GM19035 (cell line): ENCODE data around the gene SLC7A11.

ENCODE experiments used
- ATAC-seq: cut with Tn5 transposase; IDR thresholded peaks from one replicate; pipeline ENCODE4 v1.9.1; 2021; ENCODE audit not compliant: unreplicated experiment

The SLC7A11 gene

DNA sequence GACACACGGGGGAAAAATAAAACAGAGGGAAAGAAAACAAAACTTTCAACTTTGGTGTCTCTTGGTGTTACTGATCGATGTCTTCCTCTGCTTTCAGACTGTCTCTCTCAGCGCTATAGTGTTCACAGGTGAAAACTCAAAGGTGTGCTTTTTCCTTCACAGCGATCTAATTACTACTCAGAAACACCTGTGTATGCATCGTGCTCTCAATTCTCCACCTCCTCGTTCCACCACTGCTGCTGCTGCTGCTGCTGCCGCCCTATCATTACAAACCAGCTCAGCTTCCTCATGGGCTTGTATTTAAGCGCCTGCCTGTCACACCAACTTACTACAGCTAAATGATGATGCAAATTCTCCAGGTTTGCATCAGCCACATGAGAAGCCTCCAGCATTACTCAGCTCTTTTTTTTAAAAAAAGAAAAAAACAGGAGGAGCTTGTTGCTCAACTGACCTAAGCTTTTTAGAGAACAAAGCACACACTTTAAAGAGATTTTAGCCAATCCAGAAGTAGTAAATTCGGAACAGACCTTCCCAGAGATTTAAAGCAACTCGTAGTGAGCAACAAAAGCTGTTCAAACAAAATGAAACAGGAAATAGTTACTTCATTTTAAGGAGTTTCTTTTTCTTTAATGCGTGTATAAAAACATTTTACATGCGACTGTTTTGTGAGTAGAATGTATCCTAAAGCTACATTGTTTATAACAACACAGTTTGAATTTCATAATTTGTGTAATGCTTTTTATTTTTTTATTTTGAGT is at the start of gene SLC7A11:
Gene SLC7A11, minus strand, starts transcription at position 274 of the 758 bp plus-strand sequence. CDS start 280 bp downstream, outside the sequence.
- ATAC-seq: peak; percentile 99

- no peak for ATAC-seq
These were observed 49.3 kb upstream of the SLC7A11 start for GRCh38 chr4:138291431-138291830.

DNA sequence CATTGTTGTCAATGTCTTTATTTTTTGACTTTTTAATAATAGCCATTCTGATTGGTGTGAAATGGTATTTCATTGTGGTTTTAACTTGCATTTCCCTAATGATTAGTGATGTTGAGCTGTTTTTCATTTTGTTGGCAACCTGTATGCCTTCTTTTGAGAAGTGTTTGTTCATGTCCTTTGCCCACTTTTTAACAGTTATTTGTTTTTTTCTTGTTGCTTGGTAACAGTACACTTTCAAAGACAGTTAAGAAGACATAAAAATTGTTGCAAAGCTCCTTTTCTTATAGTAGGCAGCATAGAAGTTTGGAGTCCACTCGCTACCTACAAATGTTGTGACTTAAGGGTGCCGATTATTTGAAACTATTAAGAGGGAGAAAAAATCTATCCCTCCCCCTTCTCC is 48.7 kb upstream of the SLC7A11 start:
- no peak for ATAC-seq

- ATAC-seq: no peak
These were observed 37.1 kb upstream of the SLC7A11 start for GRCh38 chr4:138279286-138279685.

GRCh38 chr4:138277133-138277532 is 35.0 kb upstream of the SLC7A11 start:
- no peak for ATAC-seq

DNA sequence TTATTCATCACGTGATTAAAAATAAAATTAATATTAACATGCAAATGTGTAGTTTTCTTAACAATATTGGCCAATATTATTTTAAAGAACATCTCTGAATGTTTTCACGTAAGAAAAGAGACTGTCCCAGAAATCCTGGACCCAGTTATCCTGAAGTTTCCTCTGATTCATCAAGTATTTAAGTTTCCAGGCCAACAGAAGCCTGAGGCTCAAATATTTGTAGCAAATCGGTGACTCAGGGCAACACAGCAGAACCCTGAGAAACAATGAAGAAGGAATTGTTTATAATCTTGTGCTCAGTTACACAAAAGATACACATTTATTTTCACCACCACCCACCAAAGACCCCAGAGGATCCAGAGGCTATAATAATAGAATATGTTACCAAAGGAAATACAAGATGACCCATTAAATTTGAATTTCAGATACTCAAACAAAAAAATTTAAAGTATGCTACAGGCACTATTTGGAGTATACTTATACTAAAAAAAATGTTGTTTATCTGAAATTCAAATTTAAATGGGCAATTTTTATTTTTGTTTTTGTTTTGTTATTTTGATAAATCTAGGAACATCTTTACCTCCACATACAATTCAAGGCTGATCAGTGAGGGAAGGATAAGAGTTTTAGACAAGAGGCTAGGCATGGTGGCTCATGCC is 33.9 kb upstream of the SLC7A11 start:
- ATAC-seq: no peak

GRCh38 chr4:138275216-138275615 is 33.1 kb upstream of the SLC7A11 start:
- no peak for ATAC-seq

DNA sequence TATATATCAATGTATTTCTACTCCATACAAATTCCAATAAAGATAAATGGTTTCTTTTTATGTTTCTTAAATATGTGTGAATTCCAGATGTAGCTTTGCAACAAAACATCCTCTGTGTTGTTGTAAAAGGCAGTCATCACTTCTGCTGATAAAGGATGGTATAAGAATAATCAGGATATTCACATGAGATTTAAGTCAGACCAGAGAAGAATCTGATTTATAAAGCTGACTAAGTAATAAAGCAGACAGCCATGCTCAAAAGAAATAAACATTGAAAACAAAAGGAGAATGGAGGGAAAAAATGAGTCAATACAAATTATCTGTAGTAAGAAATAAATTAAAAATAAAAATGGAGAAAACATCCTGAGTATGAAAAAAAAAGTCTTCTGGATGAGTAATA is 27.0 kb upstream of the SLC7A11 start:
- no peak for ATAC-seq

DNA sequence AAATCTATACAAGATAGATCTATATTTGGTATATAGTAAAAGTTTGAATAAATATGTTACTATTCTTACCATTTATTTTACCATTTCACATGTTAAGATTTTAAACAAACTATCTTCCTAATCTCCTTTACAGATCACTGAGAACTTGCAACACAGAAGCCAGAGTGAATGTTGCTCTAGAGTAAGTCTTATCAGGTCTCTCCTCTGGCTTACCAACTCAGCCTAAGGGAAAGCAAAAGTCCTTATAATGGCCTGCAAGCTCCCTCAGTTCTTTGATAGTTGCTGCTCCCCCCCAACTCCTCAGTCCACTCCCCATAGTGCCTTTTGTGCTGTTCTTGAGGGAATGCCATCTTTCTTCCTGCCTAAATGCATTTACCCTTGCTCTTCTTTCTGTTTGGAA is 25.7 kb upstream of the SLC7A11 start:
- no peak for ATAC-seq

DNA sequence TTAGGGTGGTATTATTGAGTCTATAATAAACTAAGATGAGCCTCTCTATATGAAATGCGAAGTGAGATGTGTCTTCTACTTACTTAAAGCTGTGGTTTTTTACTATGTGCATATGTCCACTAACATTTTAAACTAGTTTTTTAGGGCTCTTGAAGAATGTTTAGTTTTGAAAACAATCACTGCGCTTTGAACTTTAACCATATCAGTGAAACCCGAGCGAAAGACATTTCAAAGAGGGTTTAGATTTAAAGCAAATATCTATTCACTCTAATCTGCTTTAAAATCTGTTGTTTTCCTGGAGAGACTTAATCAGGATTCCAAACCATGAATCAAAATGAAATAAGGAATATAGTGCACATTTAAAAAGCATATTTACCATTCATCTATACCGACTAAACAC is 24.8 kb upstream of the SLC7A11 start:
- no peak for ATAC-seq

DNA sequence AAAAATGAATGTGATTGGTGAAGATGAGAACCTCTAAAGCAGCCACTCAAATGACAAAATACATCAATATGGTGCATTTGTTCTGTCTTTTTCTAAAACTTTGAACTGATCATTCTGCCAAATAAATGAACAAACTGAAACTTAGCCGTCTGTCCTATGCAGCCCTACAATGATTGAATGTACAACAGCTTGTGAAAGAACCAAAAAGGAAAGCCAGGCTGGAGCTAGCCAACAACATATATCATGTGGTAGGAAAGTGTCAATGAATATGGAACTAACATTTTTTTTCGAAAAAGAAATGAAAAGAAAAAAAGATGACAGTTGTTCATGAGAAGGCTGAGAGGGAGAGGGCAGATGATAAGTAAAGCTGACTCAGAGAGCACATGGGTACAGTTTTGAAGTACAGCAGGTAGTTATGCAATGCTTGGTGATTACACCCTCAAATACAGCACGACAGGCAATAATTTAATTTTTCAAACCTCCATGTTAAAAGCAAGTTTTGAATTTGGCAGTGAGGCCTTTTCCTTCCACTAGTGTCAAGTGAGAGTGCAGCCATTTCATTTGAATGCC is 21.2 kb upstream of the SLC7A11 start:
- ATAC-seq: no peak

- no peak for ATAC-seq
These were observed 20.3 kb upstream of the SLC7A11 start for GRCh38 chr4:138262469-138262868.

DNA sequence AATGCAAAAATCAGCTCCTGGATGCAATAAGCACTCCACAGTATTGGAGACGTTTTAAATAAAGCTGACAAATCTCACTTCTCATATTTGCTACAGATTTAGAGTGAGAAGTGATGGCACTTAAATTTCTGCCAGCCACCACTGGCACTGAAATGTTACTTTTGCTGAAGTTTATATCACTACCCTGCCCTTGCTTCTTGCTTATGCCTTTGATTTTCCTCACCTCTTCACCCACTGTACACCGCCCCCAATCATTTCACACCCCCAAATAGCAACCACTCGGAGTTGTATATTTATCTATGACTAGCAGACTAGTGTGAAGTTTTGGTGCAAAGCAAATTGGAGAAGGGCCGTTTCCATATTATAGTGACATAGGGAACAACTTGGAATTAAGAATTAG is 19.9 kb upstream of the SLC7A11 start:
- ATAC-seq: no peak

DNA sequence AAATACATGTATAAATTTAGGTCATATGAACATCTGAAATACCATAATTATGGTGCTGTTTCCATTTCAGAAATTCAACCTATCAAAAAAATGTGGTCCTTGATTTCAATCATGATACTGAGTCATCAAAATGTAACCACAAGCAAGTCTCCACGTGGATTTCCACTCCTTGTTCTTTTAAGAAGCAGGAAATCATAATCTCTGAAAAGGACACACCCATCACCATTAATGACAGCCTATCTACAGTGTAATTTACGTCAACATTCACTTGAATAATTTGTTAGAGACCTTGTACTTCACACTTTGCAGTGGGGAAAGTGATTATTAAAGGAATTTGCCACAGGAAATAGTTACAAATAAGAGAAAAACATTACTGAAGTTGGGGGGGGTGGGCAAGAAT is 17.7 kb upstream of the SLC7A11 start:
- no peak for ATAC-seq

DNA sequence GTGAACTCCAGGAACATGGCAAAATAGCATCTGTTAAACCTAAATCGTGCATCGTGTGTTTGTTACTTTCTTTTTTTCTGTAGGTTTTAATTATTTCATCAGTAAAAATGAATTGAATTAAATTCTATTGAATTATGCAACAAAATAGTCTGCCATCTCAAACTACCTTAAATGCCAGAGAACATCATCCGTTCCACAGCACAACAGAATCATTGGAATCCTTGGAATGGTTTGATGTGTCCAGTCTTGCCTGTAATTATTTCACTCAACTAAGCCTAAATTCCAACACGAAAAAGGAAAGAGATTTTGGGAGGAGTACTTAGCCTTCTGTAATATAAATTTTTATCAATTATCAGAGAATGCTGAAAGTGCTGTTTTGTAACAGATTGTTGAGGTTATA is 17.1 kb upstream of the SLC7A11 start:
- no peak for ATAC-seq

GRCh38 chr4:138256608-138257007 is 14.5 kb upstream of the SLC7A11 start:
- ATAC-seq: no peak

GRCh38 chr4:138255917-138256597 is 13.9 kb upstream of the SLC7A11 start:
- ATAC-seq: no peak

GRCh38 chr4:138252551-138252950 is 10.4 kb upstream of the SLC7A11 start:
- no peak for ATAC-seq

DNA sequence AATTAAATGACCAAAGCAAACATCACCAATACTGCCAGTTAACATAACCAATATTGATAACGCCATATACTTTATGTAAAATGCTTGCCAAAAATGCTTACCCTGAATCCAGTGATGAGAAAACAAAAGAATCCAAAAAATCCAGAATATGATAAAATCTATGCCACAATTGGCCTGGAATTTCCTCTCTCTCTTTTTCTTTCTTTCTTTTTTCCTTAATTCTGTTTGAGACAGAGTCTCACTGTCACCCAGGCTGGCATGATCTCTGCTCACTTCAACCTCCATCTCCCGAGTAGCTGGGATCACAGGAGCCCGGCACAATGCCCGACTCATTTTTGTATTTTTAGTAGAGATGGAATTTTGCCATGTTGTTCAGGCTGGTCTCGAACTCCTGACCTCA is 9.8 kb upstream of the SLC7A11 start:
- ATAC-seq: no peak

GRCh38 chr4:138249132-138249531 is 7.0 kb upstream of the SLC7A11 start:
- no peak for ATAC-seq

DNA sequence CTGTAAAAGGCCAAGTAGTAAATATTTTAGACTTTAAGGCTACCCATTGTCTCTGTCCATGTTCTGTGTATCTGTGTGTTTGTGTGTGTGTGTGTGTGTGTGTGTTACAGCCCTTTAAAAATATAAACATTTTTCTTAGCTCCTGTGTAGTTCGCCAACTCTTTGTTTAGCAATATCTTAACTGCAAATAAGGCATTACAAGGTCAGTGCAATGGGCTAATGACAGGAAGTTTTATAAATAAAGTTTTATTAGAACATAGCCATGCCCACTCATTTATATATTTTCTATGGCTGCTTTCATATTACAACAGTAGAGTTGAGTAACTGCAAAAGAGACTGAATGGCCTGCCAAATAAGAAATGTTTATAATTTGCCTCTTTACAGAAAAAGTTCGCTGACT is 5.9 kb upstream of the SLC7A11 start:
- no peak for ATAC-seq

- no peak for ATAC-seq
These were observed 5.5 kb upstream of the SLC7A11 start for GRCh38 chr4:138247643-138248042.
